Activated T-helper 1 cell treated with Interleukin-2 at 50 U/mL for 16 hours (primary cell): ENCODE measurements around the gene ATXN2L.
"Not testable (repeated sequence)": the region's sequence is repeated elsewhere in the genome, so short reads cannot be mapped to it uniquely, and the experiment has no call there.

Experiments used
- DNase-seq: peaks from one replicate; pipeline ENCODE4 v3.0.0-alpha.2; 2020; ENCODE audit warnings: low read depth

Gene ATXN2L

DNA sequence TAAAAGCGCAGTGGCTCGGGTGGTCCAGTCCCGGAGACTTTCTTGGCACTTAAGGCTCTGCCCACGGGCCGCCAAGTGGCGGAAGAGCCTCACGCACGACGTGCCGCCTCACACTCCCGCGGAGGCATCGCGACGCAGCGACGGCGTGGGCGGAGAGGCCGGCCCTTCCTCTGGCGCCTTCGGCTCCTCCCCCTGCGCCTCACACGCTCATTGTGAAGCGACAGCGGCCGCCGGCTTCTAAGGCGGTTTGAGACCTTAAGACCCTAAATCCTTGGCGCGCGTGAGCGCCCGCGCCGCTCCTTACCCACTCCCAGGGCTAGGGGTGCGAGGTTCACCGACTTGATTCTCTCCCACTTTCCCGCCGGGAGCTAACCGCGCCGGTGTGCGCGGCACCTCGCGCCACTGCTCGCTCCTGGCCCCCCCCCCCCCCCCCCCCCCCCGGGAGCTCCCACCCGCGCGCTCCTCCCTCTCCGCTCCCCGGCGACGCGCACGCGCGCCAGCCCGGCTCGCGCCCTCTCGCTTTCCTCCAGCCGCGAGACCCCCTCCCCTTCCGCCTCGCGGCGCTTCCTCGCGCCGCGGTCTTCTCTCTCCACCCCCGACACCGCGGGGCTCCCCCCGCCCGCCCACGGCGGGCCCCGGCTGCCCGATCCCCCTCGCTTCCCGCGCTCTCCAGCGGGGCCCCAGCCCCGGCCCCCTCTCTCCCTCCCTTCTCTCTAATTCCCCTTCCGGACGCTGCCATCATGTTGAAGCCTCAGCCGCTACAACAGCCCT lies at the start of gene ATXN2L:
Gene ATXN2L (plus strand): TSS at position 480 of the 771 bp plus-strand sequence. CDS start 261 bp downstream, at position 741.
- peak; percentile 89 for DNase-seq

GRCh38 chr16:28781697-28782096 lies 41.1 kb upstream of the ATXN2L start:
- not testable (repeated sequence) for DNase-seq

DNA sequence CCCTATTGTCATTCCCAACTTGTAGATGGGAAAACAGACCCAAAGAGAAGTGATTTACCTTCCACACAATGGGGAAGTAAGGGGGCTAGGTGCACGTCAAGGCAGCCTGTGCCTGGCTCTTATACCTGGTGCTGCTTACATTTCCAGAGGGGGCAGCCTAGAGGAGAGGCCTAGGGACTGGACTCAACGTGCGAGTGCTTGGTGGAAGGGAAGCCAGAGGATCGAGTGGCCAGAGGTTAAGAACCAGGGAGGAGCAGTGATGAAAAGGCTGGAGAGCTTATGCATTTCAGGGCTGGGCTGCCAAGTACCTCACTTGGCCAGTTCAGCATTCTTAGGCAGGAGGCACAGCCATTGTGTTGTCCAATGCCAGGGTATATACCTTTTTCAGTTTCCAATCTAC lies 40.4 kb upstream of the ATXN2L start:
- not testable (repeated sequence) for DNase-seq

DNA sequence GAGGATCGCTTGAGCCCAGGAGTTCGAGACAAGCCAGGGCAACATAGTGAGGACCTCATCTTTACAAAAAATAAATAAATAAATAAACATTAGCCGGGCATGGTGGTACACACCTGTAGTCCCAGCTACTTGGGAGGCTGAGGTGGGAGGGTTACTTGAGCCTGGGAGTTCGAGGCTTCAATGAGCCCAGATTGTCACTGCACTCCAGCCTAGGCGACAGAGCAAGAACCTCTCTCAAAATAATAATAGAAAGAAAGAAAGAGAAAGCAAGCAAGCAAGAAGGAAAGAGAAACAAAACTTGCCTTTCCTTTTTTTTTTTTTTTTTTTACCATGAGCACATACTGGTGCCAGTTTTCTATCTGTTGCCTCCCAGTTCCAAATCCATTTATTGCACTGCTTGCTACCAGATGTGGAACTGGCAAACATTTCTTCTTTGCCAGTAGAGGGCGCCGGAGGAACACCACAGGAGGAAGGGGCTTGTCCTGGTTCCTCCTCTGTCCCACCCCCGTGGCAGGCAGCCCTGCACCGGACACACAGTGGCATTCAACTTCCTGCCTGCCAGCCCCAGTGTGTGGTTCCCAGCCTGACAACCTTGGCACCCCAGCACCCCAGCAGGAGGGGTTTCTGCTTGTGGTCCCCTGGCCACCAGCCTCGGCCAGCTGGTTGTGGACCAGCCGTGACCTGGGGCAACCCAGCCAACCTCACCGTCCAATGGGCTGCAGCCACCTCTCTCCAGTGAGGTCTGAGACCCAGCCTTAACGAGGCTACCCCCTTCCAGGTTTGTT lies 20.4 kb upstream of the ATXN2L start:
- DNase-seq = peak; percentile 53

GRCh38 chr16:28807445-28808120 lies 15.2 kb upstream of the ATXN2L start:
- DNase-seq = not testable (repeated sequence)

- DNase-seq = no peak
These were observed 2.8 kb upstream of the ATXN2L start for GRCh38 chr16:28820016-28820415.

GRCh38 chr16:28820546-28820945 lies 2.3 kb upstream of the ATXN2L start:
- DNase-seq = not testable (repeated sequence)

GRCh38 chr16:28821874-28822519 lies 802 bp upstream of the ATXN2L start:
- DNase-seq = no peak

DNA sequence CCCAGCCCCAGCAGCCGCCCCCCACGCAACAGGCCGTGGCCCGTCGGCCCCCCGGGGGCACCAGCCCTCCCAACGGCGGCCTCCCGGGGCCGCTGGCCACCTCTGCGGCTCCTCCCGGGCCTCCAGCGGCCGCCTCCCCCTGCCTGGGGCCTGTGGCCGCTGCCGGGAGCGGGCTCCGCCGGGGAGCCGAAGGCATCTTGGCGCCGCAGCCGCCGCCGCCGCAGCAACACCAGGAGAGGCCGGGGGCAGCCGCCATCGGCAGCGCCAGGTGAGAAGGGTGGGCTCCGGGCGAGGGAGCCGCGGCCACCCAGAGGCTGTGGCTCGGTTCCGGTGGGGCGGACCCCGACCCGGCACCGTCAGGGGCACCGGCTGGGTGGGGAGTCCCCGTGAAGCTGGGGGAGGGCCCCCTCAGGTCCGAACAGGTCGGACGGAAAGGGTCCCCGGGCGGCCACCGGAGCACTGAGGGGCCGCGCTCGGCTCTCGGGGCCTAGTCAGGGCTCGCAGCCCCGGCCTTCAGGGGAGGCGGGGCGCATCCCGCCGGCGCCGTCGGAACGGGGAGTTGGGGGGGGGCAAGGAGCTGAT lies 583 bp downstream of the ATXN2L start:
- no peak for DNase-seq

GRCh38 chr16:28823873-28824716 lies 1.3 kb downstream of the ATXN2L start:
- peak; percentile 89 for DNase-seq

DNA sequence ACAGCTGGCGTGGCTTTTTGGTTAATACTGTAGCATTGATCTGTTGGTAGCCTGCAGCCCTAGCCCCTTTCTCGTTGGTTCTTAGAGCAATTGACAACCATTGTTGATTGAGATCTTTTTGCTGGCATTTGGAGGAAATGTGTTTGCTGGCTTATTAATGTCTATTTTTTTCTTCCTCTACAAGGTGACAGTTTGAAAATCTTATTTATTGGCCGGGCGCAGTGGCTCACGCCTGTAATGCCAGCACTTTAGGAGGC lies 1.8 kb downstream of the ATXN2L start:
- no peak for DNase-seq

- DNase-seq = no peak
These were observed 3.3 kb downstream of the ATXN2L start for GRCh38 chr16:28826141-28826540.

GRCh38 chr16:28829747-28830146 lies 6.9 kb downstream of the ATXN2L start:
- no peak for DNase-seq

GRCh38 chr16:28830531-28830930 lies 7.7 kb downstream of the ATXN2L start:
- no peak for DNase-seq

- no peak for DNase-seq
These were observed 11.6 kb downstream of the ATXN2L start for GRCh38 chr16:28834349-28834748.

DNA sequence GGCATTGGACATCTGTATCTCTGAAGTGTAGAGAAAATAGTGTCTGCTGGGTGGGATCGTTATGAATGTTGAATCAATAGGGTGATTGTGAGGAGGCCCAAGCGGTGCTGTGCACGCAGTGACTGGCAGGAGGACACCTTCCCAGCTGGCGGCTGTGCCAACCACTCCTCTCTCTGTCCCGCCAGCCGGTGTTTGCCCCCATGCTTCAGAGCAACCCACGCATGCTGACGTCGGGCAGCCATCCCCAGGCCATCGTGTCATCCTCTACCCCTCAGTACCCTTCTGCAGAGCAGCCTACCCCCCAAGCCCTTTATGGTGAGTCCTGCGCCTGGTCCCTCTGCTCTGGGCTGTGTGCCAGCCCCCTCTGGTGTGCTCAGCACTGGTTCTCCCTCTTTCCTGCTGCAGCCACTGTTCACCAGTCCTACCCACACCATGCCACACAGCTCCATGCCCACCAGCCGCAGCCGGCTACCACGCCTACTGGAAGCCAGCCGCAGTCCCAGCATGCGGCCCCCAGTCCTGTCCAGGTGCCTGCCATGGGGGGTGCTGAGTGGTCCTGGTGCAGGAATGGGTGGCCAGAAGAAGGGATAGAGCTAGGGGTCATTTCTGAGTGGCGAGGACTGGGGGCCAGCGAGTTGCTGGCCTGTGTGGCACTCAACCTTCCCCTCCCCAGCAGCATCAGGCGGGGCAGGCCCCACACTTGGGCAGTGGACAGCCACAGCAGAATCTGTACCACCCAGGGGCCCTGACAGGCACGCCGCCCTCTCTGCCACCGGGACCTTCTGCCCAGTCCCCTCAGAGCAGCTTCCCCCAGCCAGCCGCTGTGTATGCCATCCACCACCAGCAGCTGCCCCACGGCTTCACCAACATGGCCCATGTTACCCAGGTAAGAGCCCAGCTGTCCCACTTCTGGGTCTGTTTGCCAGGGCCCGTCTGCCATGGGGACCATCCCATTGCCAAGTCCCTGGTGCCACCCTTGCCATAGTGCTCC lies 12.4 kb downstream of the ATXN2L start:
- no peak for DNase-seq

GRCh38 chr16:28835864-28836760 lies 13.3 kb downstream of the ATXN2L start:
- DNase-seq = no peak

DNA sequence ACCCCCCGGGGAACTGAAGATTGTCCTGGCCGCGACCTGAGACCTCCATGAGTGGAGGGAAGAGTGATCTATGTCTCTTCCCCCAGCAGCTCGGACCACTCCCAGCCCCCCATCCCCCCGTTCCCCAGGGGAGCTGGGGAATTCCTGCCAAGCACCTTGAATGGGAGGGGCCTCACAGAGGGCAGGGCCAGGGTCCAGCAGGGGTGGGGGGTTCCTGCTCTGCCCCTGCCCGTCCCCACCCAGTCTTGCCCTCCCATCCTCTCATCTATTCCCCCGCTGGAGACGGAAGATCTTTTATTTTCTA lies 13.9 kb downstream of the ATXN2L start:
- DNase-seq = no peak
